ENCODE data around the gene CRY1.
"Not testable (repeated sequence)": the region's sequence is repeated elsewhere in the genome, so short reads cannot be mapped to it uniquely, and the experiment has no call there.

CRY1 gene

GRCh38 chr12:107108366-107108765 lies 15.0 kb upstream of the CRY1 start:
- DNase-seq (ENCODE audit: low read depth in 2 of 2): not testable (repeated sequence)

GRCh38 chr12:107107381-107107780 lies 14.0 kb upstream of the CRY1 start:
- DNase-seq (ENCODE audit: low read depth in 2 of 2): no peak

- no peak for DNase-seq (ENCODE audit: low read depth in 2 of 2)
These were observed 13.1 kb upstream of the CRY1 start for GRCh38 chr12:107106241-107107025.

- DNase-seq (ENCODE audit: low read depth in 2 of 2): no peak
These were observed 12.0 kb upstream of the CRY1 start for GRCh38 chr12:107105410-107105703.

GRCh38 chr12:107103516-107103915 lies 10.2 kb upstream of the CRY1 start:
- DNase-seq (ENCODE audit: low read depth in 2 of 2): no peak

GRCh38 chr12:107103097-107103496 lies 9.7 kb upstream of the CRY1 start:
- no peak for DNase-seq (ENCODE audit: low read depth in 2 of 2)

GRCh38 chr12:107102294-107102693 lies 8.9 kb upstream of the CRY1 start:
- no peak for DNase-seq (ENCODE audit: low read depth in 2 of 2)

GRCh38 chr12:107101651-107102050 lies 8.3 kb upstream of the CRY1 start:
- no peak for DNase-seq (ENCODE audit: low read depth in 2 of 2)

- DNase-seq (ENCODE audit: low read depth in 2 of 2): no peak
These were observed 6.6 kb upstream of the CRY1 start for GRCh38 chr12:107099917-107100316.

GRCh38 chr12:107096571-107096970 lies 3.2 kb upstream of the CRY1 start:
- no peak for DNase-seq (ENCODE audit: low read depth in 2 of 2)

GRCh38 chr12:107094183-107094448 lies 767 bp upstream of the CRY1 start:
- DNase-seq (ENCODE audit: low read depth in 2 of 2): no peak

- peak; percentile 39 to 48 for DNase-seq (ENCODE audit: low read depth in 2 of 2)
These were observed 506 bp downstream of the CRY1 start for GRCh38 chr12:107092669-107093416.

GRCh38 chr12:107091989-107092641 lies 1.2 kb downstream of the CRY1 start:
- DNase-seq (ENCODE audit: low read depth in 2 of 2): no peak

- no peak for DNase-seq (ENCODE audit: low read depth in 2 of 2)
These were observed 2.0 kb downstream of the CRY1 start for GRCh38 chr12:107091381-107091780.

- DNase-seq (ENCODE audit: low read depth in 2 of 2): no peak
These were observed 2.6 kb downstream of the CRY1 start for GRCh38 chr12:107090711-107091110.

- DNase-seq (ENCODE audit: low read depth in 2 of 2): no peak
These were observed 4.4 kb downstream of the CRY1 start for GRCh38 chr12:107088912-107089311.

GRCh38 chr12:107086314-107086713 lies 7.0 kb downstream of the CRY1 start:
- DNase-seq (ENCODE audit: low read depth in 2 of 2): no peak

GRCh38 chr12:107081778-107082177 lies 11.6 kb downstream of the CRY1 start:
- no peak for DNase-seq (ENCODE audit: low read depth in 2 of 2)

GRCh38 chr12:107080299-107080698 lies 13.1 kb downstream of the CRY1 start:
- no peak for DNase-seq (ENCODE audit: low read depth in 2 of 2)

GRCh38 chr12:107079172-107080011 lies 14.0 kb downstream of the CRY1 start:
- no peak for DNase-seq (ENCODE audit: low read depth in 2 of 2)

- not testable (repeated sequence) for DNase-seq (ENCODE audit: low read depth in 2 of 2)
These were observed 20.1 kb downstream of the CRY1 start for GRCh38 chr12:107073266-107073665.

GRCh38 chr12:107066691-107067090 lies 26.7 kb downstream of the CRY1 start:
- no peak for DNase-seq (ENCODE audit: low read depth in 2 of 2)

All from activated CD4-positive, alpha-beta T cell treated with anti-CD3 and anti-CD28 coated beads for 24 hours (primary cell).